ENCODE results near the gene SOCS2. TPM values are rescaled to one million over a fixed set of nuclear protein-coding genes. Genes with fewer than 3 reads are reported as not detected.
"Not testable (repeated sequence)": the region's sequence is repeated elsewhere in the genome, so short reads cannot be mapped to it uniquely, and the experiment has no call there.

SOCS2 gene
- total RNA-seq, 4 donors from 2014 or later: 18.8 to 76.8 (median 42.0) TPM

- Histone ChIP-seq H3K36me3 (no peaks in the 10 kb centered on the region), H3K4me3 (no peak overlapping the region)
- no peak for DNase-seq (ENCODE audit: low spot score in 2 of 2)
Observed at GRCh38 chr12:93552427-93552826, 20.0 kb upstream of the SOCS2 start.

GRCh38 chr12:93557879-93558278, 14.6 kb upstream of the SOCS2 start:
- H3K4me3 ChIP-seq; DNase-seq (ENCODE audit: low spot score in 2 of 2); H3K4me1 ChIP-seq; H3K27ac ChIP-seq; H3K27me3 ChIP-seq; H3K36me3 ChIP-seq: not testable (repeated sequence)
- peaks cover 0 to 20% (median 3%) of the 10 kb centered on the region in 4 donors for H3K9me3 ChIP-seq

More at GRCh38 chr12:93552427-93552826, 20.0 kb upstream of the SOCS2 start:
- Histone ChIP-seq H3K9me3 (peaks cover 0 to 1% (median 0%) of the 10 kb centered on the region in 4 donors), H3K4me1 (no peaks in the 10 kb centered on the region), H3K27me3 (no peaks in the 10 kb centered on the region), H3K27ac (no peak overlapping the region)
- TF ChIP-seq POLR2A (IDR thresholded peaks at IDR 0.05) (no peak), EP300 (IDR thresholded peaks at IDR 0.05) (no peak), CTCF (IDR thresholded peaks at IDR 0.05) (no peak)
- WGBS, 2 donors: 72 to 84% methylated on average over 4 of the region's 4 CpGs

- not testable (repeated sequence) for H3K27me3 ChIP-seq; DNase-seq (ENCODE audit: low spot score in 2 of 2); H3K4me3 ChIP-seq; H3K36me3 ChIP-seq; H3K27ac ChIP-seq; H3K4me1 ChIP-seq
- peaks cover 0 to 20% (median 3%) of the 10 kb centered on the region in 4 donors for H3K9me3 ChIP-seq
- whole genome bisulfite sequencing, 2 donors: 95 to 96% methylated on average over 1 of the region's 1 CpG
Observed at GRCh38 chr12:93558685-93559084, 13.8 kb upstream of the SOCS2 start.

GRCh38 chr12:93563807-93564538, 8.5 kb upstream of the SOCS2 start:
- Histone ChIP-seq H3K27me3 (no peaks in the 10 kb centered on the region), H3K4me1 (no peaks in the 10 kb centered on the region), H3K36me3 (peaks cover 0 to 4% (median 0%) of the 10 kb centered on the region in 3 donors), H3K9me3 (peaks cover 0 to 7% (median 0%) of the 10 kb centered on the region in 4 donors), H3K4me3 (no peak overlapping the region), H3K27ac (no peak overlapping the region)
- TF ChIP-seq EP300 (IDR thresholded peaks at IDR 0.05) (no peak), POLR2A (IDR thresholded peaks at IDR 0.05) (no peak), CTCF (IDR thresholded peaks at IDR 0.05) (no peak)
- DNase-seq (ENCODE audit: low spot score in 2 of 2): no peak
- WGBS, 2 donors: 62 to 75% methylated on average over 6 of the region's 6 CpGs

- WGBS, 2 donors: 87 to 91% methylated on average over 3 of the region's 3 CpGs
- H3K9me3 ChIP-seq: peaks cover 0 to 3% (median 0%) of the 10 kb centered on the region in 4 donors
- no peak overlapping the region for H3K27ac ChIP-seq
- no peak for DNase-seq (ENCODE audit: low spot score in 2 of 2)
- peaks cover 0 to 4% (median 0%) of the 10 kb centered on the region in 3 donors for H3K36me3 ChIP-seq
- H3K4me3 ChIP-seq: no peak overlapping the region
- peaks cover 0 to 13% (median 2%) of the 10 kb centered on the region in 4 donors for H3K4me1 ChIP-seq
- TF ChIP-seq CTCF (IDR thresholded peaks at IDR 0.05) (no peak), POLR2A (IDR thresholded peaks at IDR 0.05) (no peak), EP300 (IDR thresholded peaks at IDR 0.05) (no peak)
- no peaks in the 10 kb centered on the region for H3K27me3 ChIP-seq
Observed at GRCh38 chr12:93565760-93566159, 6.7 kb upstream of the SOCS2 start.

- no peak for TF ChIP-seq POLR2A (IDR thresholded peaks at IDR 0.05)
- TF ChIP-seq CTCF (IDR thresholded peaks at IDR 0.05): no peak
- no peak for TF ChIP-seq EP300 (IDR thresholded peaks at IDR 0.05)
- H3K27ac ChIP-seq: no peak overlapping the region
- 67 to 69% methylated on average over 3 of the region's 3 CpGs for WGBS, 2 donors
Observed at GRCh38 chr12:93567174-93567573, 5.3 kb upstream of the SOCS2 start.

More at GRCh38 chr12:93567174-93567573, 5.3 kb upstream of the SOCS2 start:
- Histone ChIP-seq H3K9me3 (no peaks in the 10 kb centered on the region), H3K4me1 (peaks cover 0 to 23% (median 3%) of the 10 kb centered on the region in 4 donors), H3K27me3 (peaks cover 0 to 3% of the 10 kb centered on the region in 2 donors), H3K36me3 (peaks cover 0 to 4% (median 0%) of the 10 kb centered on the region in 3 donors), H3K4me3 (no peak overlapping the region)
- no peak for DNase-seq (ENCODE audit: low spot score in 2 of 2)
